IPS-NIHi7 (cell line): ENCODE results near the gene CDYL.

ENCODE experiments used
- DNase-seq: peaks from one replicate; pipeline ENCODE4 v3.0.0; 2012; ENCODE audit warnings: mixed read lengths; ENCODE audit errors: extremely low spot score

CDYL gene

DNA sequence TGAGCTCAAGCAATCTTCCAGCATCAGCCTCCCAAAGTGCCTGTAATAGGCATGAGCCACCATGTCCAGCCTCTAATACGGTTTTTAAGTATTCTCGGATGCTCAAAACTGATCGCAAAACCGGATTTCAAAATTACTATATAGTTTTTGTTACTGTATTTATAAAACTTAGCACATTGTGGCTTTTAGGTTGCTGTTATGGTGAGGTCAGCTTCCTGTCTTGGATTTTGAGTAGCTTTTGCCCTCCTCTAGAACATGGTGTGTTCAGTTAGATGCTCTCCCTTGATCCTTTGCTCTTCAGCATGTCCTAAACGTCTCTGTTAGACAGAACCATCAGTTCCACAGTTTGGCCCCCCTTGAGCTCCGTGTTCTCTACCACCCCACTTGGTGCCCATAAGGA lies 131.4 kb downstream of the CDYL start:
- no peak for DNase-seq

DNA sequence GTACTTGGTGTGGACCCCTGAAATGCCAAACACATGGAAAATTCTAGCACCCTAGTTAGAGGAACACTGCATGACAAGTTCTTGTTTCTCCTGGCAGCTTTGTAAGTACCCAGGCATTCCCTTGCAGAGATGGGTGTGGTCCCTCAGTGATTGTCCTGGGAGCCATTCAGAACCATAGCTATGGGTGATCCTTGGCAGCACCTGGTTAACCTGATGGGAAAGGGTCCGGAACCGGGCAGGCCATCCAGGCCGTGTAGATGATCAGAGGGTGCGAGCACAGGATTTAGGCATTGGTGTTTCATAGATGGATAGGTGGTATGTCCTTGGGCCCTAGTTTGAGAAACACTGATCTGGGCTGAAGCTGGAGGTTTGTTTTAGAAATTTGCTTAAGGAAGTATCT lies 131.9 kb downstream of the CDYL start:
- DNase-seq: no peak

DNA sequence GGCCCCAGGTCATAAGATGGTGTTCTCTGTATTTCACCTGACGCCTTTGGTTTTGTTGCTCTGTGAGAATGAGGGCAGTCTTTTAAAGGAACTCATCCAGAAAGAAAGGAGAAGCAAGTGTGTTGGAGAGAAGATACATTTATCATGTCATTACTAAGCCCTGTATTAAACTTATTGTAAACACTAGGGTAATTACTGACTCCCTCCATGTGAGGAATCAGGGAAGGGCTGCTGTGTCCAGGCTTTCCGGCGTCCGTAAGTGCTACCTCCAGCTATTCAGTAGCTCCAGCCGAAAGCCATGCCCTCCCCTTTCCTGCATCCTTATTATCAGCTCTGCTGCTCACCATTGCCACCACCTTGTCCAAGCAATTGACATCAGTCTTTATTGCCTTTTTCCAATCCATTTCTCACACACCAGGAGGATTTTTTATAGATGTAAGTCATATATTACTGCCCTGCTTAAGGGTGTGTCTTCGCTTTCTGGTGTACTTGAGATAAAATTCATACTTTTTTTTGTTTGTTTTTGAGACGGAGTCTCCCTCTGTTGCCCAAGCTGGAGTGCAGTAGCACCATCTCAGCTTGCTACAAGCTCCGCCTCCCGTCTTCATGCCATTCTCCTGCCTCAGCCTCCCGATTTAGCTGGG lies 133.0 kb downstream of the CDYL start:
- no peak for DNase-seq

DNA sequence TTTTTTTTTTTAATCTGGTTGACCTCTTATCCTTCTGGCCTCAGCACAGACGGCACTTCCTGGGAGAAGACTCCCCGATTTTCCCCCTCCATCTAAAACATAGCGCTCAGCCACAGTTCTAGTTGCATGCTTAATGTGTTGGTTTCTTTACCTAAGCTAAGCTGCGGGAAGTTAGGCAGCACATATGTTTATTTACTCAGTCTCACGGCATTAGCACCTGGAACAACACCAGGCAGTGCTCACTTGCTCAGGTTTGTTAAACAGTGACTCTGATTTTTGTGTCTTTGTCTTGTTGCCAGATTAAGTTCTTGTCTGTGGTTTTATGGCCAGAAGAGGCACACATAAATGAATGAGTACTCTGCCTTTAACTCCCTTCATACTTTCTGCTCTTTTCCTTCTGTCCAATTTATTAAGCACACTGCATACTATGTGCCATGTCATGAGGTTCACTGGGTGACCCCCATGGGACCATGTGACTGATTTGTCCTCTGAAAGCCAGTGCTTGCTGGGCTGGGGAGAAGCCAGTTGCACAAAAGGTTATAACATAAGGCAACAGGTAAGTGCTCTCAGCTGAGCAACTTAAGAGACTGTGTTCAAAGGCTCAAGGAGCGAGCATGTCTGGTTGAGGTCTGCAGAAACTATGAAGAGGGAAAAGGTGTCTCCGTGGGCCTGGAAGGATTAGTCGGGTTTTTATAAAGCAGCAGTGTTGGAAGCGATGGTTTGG lies 134.0 kb downstream of the CDYL start:
- DNase-seq: no peak

DNA sequence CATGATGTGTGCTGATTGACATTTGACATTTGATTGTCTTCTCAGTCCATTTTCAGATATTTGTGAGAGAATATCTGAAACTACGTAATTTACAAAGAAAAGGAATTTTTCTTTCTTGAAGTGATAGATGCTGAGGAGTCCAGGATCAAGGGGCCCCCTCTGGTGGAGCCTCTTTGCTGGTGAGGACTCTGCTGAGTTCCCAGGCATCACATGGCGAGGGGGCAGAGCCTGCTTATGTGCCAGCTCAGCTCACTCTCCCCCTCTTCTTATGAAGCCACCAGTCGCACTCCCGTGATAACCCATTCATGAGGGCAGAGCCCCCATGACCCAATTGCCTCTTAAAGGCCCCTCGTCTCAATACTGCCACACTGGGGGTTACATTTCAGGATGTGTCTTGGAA lies 136.4 kb downstream of the CDYL start:
- no peak for DNase-seq

DNA sequence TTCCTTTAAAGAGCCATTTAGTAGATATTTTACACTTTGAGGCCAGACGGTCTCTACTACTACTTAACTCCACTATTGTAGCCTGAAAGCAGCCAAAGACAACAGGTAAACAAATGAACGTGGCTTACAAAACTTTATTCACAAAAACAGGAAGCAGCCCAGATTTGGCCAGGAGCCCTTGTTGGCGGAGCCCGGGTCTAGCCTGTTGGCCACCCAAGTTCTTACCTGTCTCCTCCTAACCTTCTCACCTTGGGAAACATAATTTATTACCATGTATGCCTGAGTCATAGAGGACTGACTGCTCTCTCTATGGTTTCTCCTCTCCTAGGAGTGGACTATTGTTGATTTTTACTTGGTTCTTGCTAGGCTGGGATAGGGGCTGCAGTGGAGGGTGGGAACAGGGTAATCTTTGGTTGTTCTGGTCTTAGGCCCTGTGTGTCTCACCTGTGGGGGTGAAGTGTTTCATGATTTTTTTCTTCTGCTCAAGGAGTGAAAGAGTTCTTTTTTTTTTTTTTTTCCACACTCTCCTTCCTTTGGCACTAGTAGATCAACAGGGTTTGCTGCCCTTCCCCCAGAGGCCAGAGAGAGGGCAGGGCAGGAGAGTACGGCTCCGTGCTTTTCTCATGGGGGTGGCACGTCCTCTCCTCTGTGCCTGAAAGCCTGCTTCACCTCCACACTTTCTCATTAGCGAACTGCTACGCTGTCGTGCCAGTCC lies 137.7 kb downstream of the CDYL start:
- DNase-seq: no peak

DNA sequence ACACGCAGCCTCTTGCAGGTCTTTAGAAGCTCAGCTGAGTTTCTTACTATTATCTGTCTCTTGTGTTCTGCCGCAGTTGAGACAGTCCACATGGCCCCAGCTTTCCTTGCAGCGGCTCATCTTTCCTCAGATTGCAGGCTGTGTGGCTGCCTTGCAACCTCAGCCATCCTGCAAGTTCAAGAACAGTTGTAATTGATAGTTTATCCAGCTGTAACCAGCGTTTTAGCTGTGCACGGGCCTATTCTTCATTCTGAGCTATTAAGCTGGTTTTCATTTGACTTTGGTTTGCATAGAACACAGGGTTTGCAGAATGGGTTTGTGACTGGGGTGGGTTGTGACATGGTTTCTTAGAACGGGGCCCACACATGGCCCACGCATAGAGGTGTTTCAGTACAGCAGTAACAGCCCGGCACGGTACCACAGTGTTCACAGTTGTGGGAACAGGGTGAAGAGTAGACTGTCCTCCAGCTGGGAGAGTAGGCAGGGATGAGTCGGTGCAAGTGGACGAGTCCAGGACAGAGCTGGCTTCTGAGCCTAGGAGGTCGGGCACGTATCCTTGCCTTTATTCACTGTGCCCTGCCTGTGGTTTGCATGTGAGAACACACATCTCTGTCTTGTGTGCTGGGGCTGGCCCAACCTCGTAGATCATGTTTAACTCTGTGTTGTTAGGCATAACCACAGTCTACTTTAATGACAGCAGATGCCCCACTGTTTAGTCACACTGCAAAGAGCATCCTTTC lies 138.4 kb downstream of the CDYL start:
- no peak for DNase-seq

DNA sequence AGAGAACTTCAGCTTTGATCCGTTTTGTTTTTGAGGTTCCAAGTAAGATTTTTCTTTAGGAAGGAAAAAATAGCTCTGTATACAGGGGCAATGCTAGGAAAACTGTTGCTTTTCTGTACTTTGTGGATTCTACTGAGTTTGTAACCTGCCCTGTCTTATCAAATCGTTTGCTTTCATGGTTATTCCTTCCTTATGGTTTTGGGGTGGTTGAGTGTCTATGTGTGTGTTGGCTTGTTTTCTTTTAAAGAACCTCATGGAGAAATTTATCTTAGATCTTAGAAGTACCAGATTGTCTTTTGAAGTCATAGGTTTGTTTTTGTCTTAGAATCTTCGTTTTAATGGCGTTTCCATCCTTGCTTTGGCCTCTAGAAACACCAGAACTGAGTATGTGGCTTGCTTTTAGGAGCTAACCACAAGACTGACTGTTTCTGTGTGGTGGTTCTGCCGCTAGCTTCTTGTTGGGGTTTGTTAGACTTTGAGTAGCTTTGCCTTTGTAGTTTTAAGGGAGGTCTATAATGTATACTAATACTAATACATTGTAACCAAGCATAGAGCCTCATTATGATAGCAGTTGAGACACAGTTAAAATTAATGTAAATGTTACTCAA lies 140.9 kb downstream of the CDYL start:
- no peak for DNase-seq

DNA sequence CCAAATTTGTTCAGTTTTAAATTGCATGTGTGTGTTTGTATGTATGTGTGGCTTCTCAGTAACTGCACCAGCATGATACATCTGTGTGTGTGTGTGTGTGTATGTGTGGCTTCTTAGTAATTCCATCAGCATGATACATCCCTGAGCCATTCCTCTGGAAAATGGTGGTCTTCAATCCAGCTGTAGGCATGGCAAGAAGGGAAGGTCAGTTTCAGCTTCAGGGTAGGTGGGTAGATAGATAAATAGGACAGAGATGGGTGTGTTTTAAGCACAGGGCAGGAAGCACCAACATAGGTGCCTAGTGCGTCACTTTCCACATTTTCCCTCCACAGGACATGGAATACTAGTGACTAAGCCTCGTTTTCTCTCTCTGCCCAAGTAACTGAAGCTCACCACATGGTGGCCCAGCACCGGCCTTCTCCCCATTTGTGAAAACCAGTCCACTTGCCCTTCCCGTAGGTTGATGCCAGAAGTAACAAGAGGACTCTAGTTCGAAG lies 144.8 kb downstream of the CDYL start:
- no peak for DNase-seq

DNA sequence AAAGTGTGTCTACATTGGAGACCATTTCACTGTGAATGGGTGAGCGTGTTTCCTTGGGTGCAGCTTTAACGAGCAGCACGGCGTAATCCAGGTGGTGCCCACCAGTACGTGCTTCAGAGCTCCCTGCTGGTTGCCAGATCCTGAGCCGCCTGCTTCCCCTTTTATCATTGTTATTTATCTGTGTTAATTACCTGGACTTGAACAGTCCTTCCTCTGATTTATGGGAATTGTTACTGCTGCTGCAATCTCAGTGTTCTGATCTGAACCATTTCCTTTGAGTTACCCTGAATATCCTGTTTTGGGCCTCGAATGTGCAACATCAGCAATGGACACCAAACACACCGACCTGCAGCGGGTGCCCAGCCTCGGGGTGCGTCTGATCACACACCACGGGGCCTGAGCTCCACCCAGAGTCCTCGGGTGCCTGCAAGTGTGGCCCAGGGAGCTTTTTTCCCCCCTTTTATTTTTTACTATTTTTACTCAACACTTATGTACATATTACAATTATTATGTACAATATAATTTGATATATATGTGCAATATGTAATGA lies 146.4 kb downstream of the CDYL start:
- DNase-seq: no peak

DNA sequence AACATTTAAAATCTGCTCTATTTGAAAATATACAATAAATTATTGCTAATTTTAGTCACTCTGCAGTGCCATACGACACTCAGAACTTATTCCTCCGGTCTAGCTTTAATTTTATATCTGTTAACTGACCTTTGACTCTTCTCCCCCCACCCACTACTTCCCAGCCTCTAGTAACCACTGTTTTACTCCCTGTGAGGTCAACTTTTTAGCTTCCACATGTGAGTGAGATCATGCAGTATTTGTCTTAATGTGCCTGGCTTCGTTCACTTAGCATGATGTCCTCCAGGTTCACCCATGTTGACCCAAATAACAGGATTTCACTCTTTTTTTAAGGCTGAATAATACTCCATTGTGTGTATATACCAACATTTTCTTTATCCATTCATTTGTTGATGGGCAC lies 146.9 kb downstream of the CDYL start:
- no peak for DNase-seq

DNA sequence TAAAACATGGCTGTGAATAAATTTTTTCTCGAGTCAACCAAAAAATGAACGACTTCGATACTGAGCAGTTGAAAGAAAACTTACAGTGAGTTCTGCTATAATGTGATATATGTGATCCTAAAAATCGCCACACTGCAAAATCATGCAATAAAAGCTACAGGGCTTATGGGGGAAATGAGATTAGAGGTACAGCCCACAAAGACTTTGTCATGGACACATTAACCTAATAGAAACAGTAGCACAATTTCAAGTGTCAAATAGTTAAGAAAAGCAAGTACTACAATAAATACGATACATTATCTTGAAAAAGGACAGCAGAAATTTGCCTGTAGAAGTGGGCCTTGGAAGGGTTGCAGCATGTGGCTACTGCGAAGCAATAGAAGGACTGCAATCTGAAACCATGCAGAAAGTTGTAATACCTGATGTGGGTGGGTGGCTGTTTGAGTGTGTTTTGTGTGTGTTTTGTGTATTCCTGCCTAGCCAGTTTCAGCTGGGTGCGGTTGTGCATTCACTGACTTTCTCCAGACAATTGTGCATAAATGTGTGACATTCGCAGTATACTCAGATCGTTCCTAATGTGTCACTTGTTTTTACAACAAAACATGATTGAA lies 148.6 kb downstream of the CDYL start:
- DNase-seq: no peak

DNA sequence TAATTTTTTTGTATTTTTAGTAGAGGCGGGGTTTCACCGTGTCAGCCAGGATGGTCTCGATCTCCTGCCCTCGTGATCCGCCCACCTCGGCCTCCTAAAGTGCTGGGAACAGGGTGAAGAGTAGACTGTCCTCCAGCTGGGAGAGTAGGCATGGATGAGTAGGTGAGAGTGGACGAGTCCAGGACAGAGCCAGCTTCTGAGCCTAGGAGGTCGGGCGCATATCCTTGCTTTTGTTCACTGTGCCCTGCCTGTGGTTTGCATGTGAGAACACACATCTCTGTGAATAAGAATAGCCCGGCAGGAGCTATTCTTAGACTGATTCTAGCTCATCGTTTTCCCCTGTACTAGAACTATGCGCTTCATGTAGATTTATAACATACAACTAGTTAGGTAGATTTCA lies 149.4 kb downstream of the CDYL start:
- DNase-seq: no peak

DNA sequence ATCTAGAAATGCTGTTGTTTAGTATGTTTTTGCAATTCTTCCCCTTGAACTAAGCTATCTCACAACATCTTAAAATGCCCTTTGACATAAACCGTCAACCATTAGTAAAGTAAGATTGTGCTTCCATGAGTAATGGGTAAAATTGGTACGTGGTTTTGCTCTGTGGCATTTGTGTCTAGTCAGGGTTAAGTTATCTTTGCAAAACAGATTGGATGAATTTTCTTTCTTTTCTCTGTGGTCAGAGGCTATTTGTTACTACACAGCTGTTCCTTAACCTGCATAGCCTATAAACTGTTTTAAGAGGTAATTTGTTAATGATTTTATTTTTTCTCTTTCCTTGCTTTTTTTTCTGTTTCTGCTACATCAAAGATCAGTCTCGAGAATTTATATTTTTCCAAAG lies 152.2 kb downstream of the CDYL start:
- DNase-seq: no peak

DNA sequence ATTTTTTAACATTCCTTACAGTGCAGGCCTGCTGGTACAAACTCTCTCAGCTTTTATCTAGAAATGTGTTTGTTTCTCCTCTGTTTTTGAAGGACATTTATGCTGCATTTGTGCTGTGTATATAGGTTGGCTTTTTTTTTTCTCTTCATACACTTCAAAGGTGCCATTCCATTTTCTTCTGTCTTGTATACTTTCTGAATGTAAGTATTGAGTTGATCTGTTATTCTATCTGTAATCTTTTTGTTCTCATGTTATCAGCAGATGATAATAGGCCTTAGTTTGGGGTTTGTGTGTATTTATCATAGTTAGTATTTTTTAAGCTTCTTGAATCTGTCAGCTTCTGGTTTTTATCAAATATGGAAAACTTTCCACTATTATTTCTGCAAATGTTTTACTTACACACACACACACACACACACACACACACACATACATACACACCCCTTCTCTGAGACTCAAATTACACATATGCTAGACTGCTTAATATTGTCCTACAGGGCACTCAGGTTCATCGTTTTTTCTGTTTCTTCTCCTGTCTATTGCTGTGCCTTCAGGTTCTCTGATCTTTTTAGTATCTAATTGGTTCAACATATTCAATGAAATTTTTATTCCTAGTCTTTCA lies 153.0 kb downstream of the CDYL start:
- DNase-seq: no peak

DNA sequence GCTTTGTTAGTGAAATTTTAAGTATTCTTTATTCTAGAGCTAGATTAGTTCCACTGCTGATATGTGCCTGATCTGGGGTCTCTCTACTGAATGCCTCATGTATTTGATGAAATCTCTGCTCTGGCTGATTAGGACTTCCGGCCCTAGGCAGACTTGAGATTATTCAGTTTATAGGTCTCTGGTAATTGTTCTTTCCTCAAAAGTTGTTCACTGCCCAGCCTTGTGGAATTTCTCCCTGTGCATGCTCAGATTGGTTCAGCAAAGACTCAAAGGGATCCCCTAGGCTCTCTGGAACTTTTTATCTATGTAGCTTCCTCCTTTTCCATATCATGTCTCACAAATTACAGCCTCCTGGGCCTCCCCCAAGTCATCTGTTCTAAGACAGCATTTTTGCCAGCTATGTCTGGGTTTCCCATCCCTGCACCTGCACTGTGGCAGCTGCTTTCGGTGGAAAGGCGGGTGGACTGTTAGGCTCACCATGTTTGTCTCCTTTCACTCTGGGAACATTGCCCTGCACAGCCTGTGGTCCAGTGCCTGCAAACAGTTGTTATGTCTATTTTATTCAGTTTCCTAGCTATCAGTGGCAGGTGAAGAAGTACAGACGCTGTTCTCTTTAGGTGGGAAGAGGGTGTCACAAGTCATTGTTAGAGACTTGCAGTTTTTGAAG lies 154.0 kb downstream of the CDYL start:
- no peak for DNase-seq

DNA sequence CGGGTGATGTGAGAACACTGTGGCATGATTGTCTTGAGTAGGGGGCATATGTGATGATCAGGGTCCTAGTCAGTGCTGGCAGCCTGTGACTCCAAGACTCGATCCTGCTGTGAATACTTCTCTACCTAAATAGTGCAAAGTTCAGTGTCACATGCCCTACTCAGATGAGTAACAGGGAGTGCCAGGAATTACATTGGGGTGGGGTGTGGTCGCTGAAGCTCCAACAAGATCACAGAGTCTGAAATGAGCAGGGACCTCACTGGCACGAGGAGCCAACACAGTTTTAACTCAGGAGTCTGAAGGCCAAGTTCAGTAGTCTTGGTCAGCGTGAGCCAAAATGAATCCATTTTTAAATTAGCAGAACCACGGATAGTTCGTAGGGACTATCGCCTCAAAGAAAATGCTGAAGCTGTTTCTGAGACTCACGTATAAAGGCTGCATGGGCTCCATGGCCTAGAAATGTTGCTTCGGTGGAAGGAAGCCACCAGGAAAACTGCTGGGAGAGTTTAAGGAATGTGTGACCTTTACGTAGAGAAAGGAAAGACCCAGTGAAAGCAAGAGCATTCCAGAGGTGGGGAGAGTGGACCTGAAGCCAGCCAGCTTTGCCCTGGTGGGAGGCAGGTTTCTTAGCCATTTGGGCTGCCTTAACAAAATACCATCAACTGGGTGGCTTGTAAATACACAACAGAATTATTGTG lies 155.5 kb downstream of the CDYL start:
- DNase-seq: peak; percentile 47

DNA sequence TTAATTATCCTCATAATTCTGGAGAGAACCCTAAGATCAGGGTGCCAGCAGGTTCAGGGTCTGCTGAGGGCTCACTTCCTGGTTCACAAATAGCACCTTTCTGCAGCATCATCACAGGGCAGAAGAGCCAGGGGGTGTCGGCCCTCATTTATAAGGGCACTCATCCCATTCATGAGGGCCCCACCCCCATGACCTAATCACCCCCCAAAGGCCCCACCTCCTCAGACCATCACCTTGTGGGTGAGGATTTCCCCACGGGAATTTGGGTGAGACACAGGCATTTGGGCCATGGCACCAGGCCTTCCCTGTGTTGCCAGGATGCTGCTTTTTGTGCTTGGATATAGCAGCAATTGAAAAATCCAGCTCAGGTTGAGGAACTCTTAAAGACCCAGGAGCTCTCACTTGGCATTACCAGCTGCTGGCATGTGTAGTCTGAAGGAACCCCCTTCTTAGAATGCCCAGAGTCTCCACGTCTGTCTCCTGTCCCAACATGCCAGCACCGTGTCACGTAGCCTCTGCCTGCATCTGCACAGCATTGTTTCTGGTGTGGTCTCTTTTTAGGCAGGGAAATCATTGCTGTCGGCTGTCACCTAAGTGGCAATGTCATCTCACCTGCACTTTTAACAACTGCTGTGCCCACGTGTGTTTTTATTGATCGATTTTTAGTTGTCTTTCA lies 156.2 kb downstream of the CDYL start:
- no peak for DNase-seq

DNA sequence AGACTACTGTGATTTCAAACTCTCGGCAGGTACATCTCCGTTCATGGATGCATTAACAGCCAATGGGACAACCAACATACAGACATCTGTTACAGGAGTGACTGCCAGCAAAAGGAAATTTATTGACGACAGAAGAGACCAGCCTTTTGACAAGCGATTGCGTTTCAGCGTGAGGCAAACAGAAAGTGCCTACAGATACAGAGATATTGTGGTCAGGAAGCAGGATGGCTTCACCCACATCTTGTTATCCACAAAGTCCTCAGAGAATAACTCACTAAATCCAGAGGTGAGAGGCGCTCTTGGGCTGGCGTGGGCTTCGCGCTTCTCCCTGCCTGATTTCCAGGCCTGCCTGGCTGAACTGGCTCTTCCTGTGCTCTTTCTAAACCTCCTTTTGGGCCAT lies 159.3 kb downstream of the CDYL start:
- no peak for DNase-seq
